OCI-LY1 (cell line): ENCODE results near the gene GTF3C5.
"Not testable (repeated sequence)": the region's sequence is repeated elsewhere in the genome, so short reads cannot be mapped to it uniquely, and the experiment has no call there.

ENCODE experiments used
- H2AFZ ChIP-seq: fragments of 200-600 bp; sonication (generic), shearing (Covaris generic); 2 replicates; pipeline ENCODE4 v1.6.0; 2014; ENCODE audit warnings: antibody characterized with exemption, mild to moderate bottlenecking, low read length
- H3F3A ChIP-seq: fragments of 200-600 bp; sonication (generic), shearing (Covaris generic); 2 replicates; pipeline ENCODE4 v1.6.0; 2014; ENCODE audit warnings: mild to moderate bottlenecking, antibody characterized with exemption, low read length, moderate library complexity; ENCODE audit not compliant: insufficient read depth
- H3K27ac ChIP-seq: fragments of 200-600 bp; sonication (generic); 2 replicates; pipeline ENCODE4 v1.5.1; 2014; ENCODE audit warnings: low read length, mixed run types, mild to moderate bottlenecking, low read depth; ENCODE audit not compliant: poor library complexity, severe bottlenecking
- H3K27me3 ChIP-seq: fragments of 200-600 bp; sonication (generic); 2 replicates; pipeline ENCODE4 v1.6.0; 2014; ENCODE audit warnings: antibody characterized with exemption, mild to moderate bottlenecking, low read length, moderate library complexity; ENCODE audit not compliant: insufficient read depth
- H3K36me3 ChIP-seq: fragments of 200-600 bp; sonication (generic); 2 replicates; pipeline ENCODE4 v1.6.1; 2014; ENCODE audit warnings: mild to moderate bottlenecking, antibody characterized with exemption, low read length, moderate library complexity, mixed read lengths; ENCODE audit not compliant: insufficient read depth
- H3K4me1 ChIP-seq: fragments of 200-600 bp; sonication (generic); 2 replicates; pipeline ENCODE4 v1.5.1; 2014; ENCODE audit warnings: mild to moderate bottlenecking, low read length, moderate library complexity; ENCODE audit not compliant: insufficient read depth, severe bottlenecking
- H3K4me2 ChIP-seq: fragments of 200-600 bp; sonication (generic), shearing (Covaris generic); 2 replicates; pipeline ENCODE4 v1.6.1; 2014; ENCODE audit warnings: low read length
- H3K4me3 ChIP-seq: fragments of 200-600 bp; sonication (generic); 2 replicates; pipeline ENCODE4 v1.5.1; 2014; ENCODE audit warnings: low read length, low read depth, mild to moderate bottlenecking, mixed read lengths; ENCODE audit not compliant: poor library complexity, severe bottlenecking
- H3K79me2 ChIP-seq: fragments of 200-600 bp; shearing (Covaris generic); 2 replicates; pipeline ENCODE4 v1.6.1; 2016; ENCODE audit warnings: mixed run types, low read length, mixed read lengths; ENCODE audit not compliant: insufficient read depth
- H3K9ac ChIP-seq: fragments of 200-600 bp; sonication (generic), shearing (Covaris generic); 2 replicates; pipeline ENCODE4 v1.6.1; 2014; ENCODE audit warnings: mild to moderate bottlenecking, low read length, mixed read lengths
- H3K9me2 ChIP-seq: fragments of 200-600 bp; sonication (generic), shearing (Covaris generic); 2 replicates; pipeline ENCODE4 v1.6.1; 2014; ENCODE audit warnings: low read depth, mild to moderate bottlenecking, low read length, mixed read lengths
- H3K9me3 ChIP-seq: fragments of 200-600 bp; shearing (Covaris generic); 2 replicates; pipeline ENCODE4 v1.6.1; 2014; ENCODE audit warnings: low read length, mixed read lengths
- H4K20me1 ChIP-seq: fragments of 200-600 bp; sonication (generic), shearing (Covaris generic); 2 replicates; pipeline ENCODE4 v1.6.0; 2016; ENCODE audit warnings: mild to moderate bottlenecking, low read length; ENCODE audit not compliant: insufficient read depth
- EZH2 ChIP-seq: fragments of 200-600 bp; sonication (generic), shearing (Covaris generic); IDR thresholded peaks from 2 replicates; pipeline ENCODE4 v1.8.0; 2017; ENCODE audit warnings: borderline replicate concordance, mixed run types, mild to moderate bottlenecking, antibody characterized with exemption, low read length, moderate library complexity, mixed read lengths
- TF ChIP-seq, protein P1 (sequence below): fragments of 200-600 bp; sonication (generic), shearing (Covaris generic); IDR thresholded peaks from 2 replicates; pipeline ENCODE4 v1.5.1; 2017; ENCODE audit warnings: mild to moderate bottlenecking, antibody characterized with exemption, low read length, moderate library complexity, mixed read lengths

The GTF3C5 gene

DNA sequence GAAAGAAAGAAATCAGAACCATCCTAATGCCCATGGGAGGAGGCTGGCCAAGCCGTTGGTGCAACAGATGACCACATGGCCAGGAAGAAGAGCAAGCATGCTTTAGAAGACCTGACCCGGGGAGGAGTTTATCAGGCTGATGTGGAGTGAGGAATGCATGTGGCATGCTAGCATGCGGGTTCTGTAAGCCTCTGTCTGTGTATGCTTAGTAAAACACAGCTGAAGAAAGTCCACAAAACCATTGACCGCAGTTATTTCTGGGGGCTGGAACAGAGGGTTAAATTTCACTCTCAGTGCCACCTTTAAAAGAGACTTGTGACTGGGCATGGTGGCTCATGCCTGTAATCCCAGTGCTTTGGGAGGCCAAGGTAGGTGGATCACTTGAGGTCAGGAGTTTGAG, 33.2 kb upstream of the GTF3C5 start:
- Histone ChIP-seq H3K9me3 (no peaks in the 10 kb centered on the region), H3K27me3 (peaks cover 6% of the 10 kb centered on the region), H3K79me2 (no peaks in the 10 kb centered on the region), H3K4me2 (no peak overlapping the region), H4K20me1 (no peaks in the 10 kb centered on the region), H3K4me1 (peaks cover 6% of the 10 kb centered on the region), H3K27ac (no peak overlapping the region), H3K4me3 (no peak overlapping the region), H3K9ac (no peak overlapping the region), H3K9me2 (no peaks in the 10 kb centered on the region), H2AFZ (no peak overlapping the region), H3K36me3 (no peaks in the 10 kb centered on the region), H3F3A (no peaks in the 10 kb centered on the region)
- TF ChIP-seq, protein P1, sequence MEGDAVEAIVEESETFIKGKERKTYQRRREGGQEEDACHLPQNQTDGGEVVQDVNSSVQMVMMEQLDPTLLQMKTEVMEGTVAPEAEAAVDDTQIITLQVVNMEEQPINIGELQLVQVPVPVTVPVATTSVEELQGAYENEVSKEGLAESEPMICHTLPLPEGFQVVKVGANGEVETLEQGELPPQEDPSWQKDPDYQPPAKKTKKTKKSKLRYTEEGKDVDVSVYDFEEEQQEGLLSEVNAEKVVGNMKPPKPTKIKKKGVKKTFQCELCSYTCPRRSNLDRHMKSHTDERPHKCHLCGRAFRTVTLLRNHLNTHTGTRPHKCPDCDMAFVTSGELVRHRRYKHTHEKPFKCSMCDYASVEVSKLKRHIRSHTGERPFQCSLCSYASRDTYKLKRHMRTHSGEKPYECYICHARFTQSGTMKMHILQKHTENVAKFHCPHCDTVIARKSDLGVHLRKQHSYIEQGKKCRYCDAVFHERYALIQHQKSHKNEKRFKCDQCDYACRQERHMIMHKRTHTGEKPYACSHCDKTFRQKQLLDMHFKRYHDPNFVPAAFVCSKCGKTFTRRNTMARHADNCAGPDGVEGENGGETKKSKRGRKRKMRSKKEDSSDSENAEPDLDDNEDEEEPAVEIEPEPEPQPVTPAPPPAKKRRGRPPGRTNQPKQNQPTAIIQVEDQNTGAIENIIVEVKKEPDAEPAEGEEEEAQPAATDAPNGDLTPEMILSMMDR = no peak
- no peak for TF ChIP-seq EZH2

DNA sequence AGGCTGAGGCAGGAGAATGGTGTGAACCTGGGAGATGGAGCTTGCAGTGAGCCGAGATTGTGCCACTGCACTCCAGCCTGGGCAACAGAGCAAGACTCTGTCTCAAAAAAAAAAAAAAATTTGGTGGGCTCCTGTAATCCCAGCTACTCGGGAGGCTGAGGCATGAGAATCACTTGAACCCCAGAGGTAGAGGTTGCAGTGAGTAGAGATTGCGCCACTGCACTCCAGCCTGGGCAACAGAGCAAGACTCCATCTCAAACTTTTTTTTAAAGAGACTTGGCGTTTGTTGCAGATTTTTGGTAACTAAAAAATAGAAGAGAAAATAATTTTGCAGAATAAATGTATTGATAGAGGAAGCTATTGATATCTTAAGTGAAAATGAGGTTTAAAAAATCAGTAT, 32.6 kb upstream of the GTF3C5 start:
- H3K27me3 ChIP-seq, H2AFZ ChIP-seq, H3K9me3 ChIP-seq, H3K9ac ChIP-seq, H3K27ac ChIP-seq, H3K4me3 ChIP-seq, H3K9me2 ChIP-seq, H3K4me1 ChIP-seq, H3F3A ChIP-seq, H3K4me2 ChIP-seq, H3K79me2 ChIP-seq, H4K20me1 ChIP-seq, H3K36me3 ChIP-seq: not testable (repeated sequence)

DNA sequence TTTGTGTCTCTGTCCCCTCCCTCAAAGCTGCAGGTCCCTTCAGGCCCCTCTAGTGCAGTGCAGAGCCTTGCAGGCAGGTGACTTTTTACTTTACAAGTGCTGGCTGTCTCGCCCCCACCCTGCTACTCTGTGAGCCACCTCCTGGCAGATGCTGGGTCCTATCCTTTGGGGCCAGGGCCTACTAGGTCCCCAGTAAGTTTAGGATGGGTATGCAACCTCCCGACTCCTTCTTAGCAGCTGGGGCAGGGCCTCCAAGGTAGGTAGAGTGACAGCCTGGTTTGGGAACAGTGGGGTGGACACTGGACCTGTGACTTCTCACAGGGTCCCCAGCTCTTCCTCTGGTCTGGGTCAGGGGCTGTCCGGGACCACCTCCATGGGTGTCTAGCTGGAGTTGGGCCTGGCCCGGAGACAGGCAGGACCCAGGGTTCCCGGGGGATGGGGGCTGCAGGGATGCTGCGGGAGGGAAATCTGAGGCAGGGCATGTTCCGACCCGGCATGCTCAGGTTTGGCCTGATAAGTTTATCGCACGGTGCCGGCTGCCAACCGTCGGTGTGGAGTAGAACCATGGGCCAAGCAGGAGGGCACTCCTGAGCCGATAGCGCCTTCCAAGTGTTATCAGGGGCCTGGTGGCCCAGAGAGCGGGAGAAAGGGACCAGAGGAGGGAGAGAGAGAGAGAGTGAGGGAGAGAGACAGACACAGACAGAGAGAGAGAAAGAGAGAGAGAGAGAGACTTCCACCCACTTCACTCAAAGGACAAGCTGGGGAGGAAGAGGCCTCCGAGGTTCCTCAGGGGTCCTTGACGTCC, 31.8 kb upstream of the GTF3C5 start:
- peaks cover 6% of the 10 kb centered on the region for H3K27me3 ChIP-seq
- no peaks in the 10 kb centered on the region for H3F3A ChIP-seq

More for the DNA sequence above, 31.8 kb upstream of the GTF3C5 start:
- H3K27ac ChIP-seq = no peak overlapping the region
- H3K36me3 ChIP-seq = no peaks in the 10 kb centered on the region
- no peaks in the 10 kb centered on the region for H3K79me2 ChIP-seq
- H3K4me3 ChIP-seq = no peak overlapping the region
- no peak overlapping the region for H3K4me2 ChIP-seq
- no peaks in the 10 kb centered on the region for H3K9me3 ChIP-seq
- no peak overlapping the region for H3K9ac ChIP-seq
- H2AFZ ChIP-seq = no peak overlapping the region
- no peaks in the 10 kb centered on the region for H3K9me2 ChIP-seq
- TF ChIP-seq, protein P1 = no peak
- no peak for TF ChIP-seq EZH2
- no peaks in the 10 kb centered on the region for H4K20me1 ChIP-seq
- peaks cover 6% of the 10 kb centered on the region for H3K4me1 ChIP-seq
